Uterus (tissue), 2 donors: ENCODE measurements around the gene ERVK3-1.

ENCODE experiments used
- POLR2A ChIP-seq, 2 donors: fragments of 450-650 bp; IDR thresholded peaks; one replicate each; pipeline ENCODE4 v1.6.1; 2016; ENCODE audit warnings: antibody characterized with exemption in 2 of 2, mild to moderate bottlenecking in 1 of 2, moderate library complexity in 1 of 2
- TF ChIP-seq, protein P1 (sequence below), 4 experiments: fragments of 200-600 bp in 2 of 4; fragments of 450-650 bp in 2 of 4; sonication (generic) in 2 of 4; IDR thresholded peaks; one replicate each; pipeline ENCODE4 v1.5.1; 2016 to 2019; ENCODE audit warnings: antibody characterized with exemption in 4 of 4, mild to moderate bottlenecking in 2 of 4, moderate library complexity in 1 of 4

DNA sequence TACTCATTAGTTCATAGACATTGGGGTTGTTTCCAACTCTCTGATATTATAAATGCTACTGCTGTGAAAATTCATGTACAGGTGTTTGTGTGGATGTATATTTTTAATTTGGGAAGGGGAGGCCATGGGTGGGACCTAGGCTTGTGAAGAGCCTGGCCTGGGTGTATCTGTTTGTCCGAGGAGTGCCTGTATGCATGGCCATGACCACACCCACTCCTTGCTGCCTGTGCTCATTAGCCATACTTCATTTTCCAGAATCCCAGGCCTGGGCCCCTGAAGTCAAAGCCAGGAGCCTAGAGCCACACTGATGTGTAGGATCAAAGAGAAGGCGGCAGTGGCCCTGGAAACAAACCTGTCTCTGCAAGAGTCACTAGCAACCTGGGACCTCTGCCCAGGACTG, 10.4 kb downstream of the ERVK3-1 start:
- TF ChIP-seq, protein P1, sequence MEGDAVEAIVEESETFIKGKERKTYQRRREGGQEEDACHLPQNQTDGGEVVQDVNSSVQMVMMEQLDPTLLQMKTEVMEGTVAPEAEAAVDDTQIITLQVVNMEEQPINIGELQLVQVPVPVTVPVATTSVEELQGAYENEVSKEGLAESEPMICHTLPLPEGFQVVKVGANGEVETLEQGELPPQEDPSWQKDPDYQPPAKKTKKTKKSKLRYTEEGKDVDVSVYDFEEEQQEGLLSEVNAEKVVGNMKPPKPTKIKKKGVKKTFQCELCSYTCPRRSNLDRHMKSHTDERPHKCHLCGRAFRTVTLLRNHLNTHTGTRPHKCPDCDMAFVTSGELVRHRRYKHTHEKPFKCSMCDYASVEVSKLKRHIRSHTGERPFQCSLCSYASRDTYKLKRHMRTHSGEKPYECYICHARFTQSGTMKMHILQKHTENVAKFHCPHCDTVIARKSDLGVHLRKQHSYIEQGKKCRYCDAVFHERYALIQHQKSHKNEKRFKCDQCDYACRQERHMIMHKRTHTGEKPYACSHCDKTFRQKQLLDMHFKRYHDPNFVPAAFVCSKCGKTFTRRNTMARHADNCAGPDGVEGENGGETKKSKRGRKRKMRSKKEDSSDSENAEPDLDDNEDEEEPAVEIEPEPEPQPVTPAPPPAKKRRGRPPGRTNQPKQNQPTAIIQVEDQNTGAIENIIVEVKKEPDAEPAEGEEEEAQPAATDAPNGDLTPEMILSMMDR (IDR thresholded peaks at IDR 0.05): no peak
- TF ChIP-seq POLR2A (IDR thresholded peaks at IDR 0.05): no peak
